Breast epithelium (tissue), 3 donors: Measurements from ENCODE around the gene SDR9C7.

Source experiments
- POLR2AphosphoS5 ChIP-seq, 3 donors: sonication (generic); formaldehyde crosslinking; IDR thresholded peaks; one replicate each; pipeline ENCODE4 v1.6.1; 2017; ENCODE audit warnings: antibody characterized with exemption in 3 of 3
- TF ChIP-seq, protein P1 (sequence below), 3 donors: fragments of 450-650 bp; IDR thresholded peaks; one replicate each; pipeline ENCODE4 v1.5.1; 2016 to 2017; ENCODE audit warnings: antibody characterized with exemption in 3 of 3, mild to moderate bottlenecking in 3 of 3, moderate library complexity in 3 of 3

DNA sequence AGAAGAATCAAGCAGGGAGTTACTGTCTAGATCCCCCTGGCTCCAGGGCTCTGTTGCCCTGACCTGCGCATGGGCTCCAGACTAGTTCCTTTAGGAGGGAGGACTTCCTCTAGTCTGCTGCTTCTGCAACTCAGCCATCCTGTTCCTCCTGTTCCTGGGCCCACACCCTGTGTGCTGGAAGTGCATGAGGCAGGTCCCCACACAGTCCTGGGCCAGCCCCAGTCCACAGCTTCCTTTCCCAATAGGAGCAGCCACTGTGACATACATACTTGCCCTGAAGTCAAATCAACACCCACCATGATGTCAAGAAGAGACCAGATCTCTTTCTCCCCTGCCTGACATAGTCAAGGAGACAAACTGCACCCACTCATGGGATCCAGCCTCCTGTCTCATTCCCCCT lies 1.3 kb downstream of the SDR9C7 start:
- no peak for TF ChIP-seq POLR2AphosphoS5 (IDR thresholded peaks at IDR 0.05)
- TF ChIP-seq, protein P1, sequence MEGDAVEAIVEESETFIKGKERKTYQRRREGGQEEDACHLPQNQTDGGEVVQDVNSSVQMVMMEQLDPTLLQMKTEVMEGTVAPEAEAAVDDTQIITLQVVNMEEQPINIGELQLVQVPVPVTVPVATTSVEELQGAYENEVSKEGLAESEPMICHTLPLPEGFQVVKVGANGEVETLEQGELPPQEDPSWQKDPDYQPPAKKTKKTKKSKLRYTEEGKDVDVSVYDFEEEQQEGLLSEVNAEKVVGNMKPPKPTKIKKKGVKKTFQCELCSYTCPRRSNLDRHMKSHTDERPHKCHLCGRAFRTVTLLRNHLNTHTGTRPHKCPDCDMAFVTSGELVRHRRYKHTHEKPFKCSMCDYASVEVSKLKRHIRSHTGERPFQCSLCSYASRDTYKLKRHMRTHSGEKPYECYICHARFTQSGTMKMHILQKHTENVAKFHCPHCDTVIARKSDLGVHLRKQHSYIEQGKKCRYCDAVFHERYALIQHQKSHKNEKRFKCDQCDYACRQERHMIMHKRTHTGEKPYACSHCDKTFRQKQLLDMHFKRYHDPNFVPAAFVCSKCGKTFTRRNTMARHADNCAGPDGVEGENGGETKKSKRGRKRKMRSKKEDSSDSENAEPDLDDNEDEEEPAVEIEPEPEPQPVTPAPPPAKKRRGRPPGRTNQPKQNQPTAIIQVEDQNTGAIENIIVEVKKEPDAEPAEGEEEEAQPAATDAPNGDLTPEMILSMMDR (IDR thresholded peaks at IDR 0.05) = no peak
